ENCODE measurements around the gene PCGF6. TPM values are rescaled to one million over a fixed set of nuclear protein-coding genes. Genes with fewer than 3 reads are reported as not detected.
"Not testable (repeated sequence)": the region's sequence is repeated elsewhere in the genome, so short reads cannot be mapped to it uniquely, and the experiment has no call there.

PCGF6 gene
- 5.4 TPM for total RNA-seq
- long read RNA-seq, transcript PCGF6-202 (10 exons, 2,230 nt), result major isoform, 20 of 22 reads
- long read RNA-seq, partial matches to known transcripts, result 1 of 22 reads
- long read RNA-seq, other reads (novel, unspliced or antisense), result 1 of 22 reads

DNA sequence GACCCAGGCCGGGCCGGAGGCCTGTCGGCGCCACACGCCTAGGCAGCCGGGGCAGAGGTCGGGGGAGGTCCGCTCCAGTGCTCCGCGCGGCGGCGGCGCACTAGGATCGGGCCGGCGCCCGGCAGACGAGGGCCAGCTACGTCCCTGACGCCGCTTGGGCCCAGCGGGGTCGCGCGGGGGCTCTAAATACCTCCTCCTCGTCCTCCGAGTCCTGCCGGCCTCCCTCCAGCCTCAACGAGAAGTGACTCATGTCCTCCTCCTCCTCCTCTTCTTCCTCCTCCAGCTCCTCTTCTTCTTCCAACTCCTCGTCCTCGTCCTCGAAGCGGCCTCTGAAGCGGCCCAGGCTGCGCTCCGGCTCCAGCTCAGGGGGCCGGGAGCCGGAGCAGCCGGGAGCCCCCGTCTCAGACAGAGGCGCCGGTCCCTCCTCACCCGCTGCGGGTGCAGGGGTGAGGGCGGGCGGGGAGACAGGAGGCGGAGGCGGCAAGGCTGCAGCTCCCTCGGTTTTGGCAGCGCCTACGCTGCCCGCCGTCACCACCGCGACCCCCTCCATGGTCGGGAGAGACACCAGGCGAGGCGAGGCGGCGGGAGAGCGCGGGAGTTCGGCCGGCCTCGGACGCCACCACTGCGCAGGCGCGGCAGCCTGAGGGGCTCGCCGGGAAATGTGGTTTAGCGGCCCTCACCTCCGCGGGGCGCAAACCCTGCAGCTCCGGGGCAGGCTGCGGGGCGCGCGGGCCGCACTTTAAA is at the start of gene PCGF6:
Gene PCGF6, minus strand, starts transcription at position 624 of the 744 bp plus-strand sequence. Its CDS starts 74 bp downstream, at position 550.
- DNase-seq, result peak; percentile 89
- intact Hi-C loops (cut with DNase I), result no loop called here
- ATAC-seq (ENCODE audit: poor library complexity), result peak; percentile 100

- intact Hi-C loops (cut with DNase I), result no loop called here
- no peak for ATAC-seq (ENCODE audit: poor library complexity)
These were observed 46.4 kb upstream of the PCGF6 start for GRCh38 chr10:103397191-103397825.

DNA sequence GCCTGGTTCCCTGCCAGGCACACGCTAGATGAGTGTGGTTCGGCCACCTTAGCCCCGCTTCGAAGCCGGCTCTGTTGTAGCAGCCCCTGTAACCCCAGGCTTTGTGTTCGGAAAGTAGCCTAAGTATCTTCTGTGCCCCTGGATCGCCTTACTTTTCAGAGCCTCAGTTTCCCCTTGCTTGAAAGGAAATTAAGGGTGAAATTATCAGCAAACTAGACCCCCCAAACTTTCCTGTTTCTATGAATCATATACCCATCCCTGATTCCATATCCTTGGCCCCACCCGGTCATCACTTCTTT is 45.8 kb upstream of the PCGF6 start:
- ATAC-seq (ENCODE audit: poor library complexity) (no peak), DNase-seq (no peak)
- intact Hi-C loops (cut with DNase I), result no loop called here

More at GRCh38 chr10:103397191-103397825, 46.4 kb upstream of the PCGF6 start:
- no peak for DNase-seq

GRCh38 chr10:103396067-103396788 is 45.3 kb upstream of the PCGF6 start, which contains the start of the genes ATP5MK and PDCD11:
Gene ATP5MK, minus strand, starts transcription at chr10:103396475. Its CDS starts 4,018 bp downstream, at chr10:103392457.
Gene PDCD11, plus strand, starts transcription at chr10:103396626. Its CDS starts 1,801 bp downstream, at chr10:103398427.
- DNase-seq (peak; percentile 99), ATAC-seq (ENCODE audit: poor library complexity) (peak; percentile 99)
- intact Hi-C loops (cut with DNase I), result no loop called here

DNA sequence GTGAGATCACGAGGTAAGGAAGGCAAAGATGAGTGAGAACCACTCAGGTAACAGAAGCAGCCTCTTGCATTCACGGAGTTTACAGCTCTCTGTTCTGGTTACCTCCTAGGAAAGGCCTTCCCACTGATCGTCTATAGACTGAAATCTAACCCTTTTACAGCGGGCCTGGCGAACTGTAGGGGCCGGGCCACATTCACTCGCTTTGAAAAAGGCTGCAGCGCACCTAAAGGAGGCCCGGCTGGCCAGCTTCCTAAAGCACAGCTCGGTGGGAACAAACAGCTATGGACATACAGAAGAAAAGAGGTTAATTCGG is 44.8 kb upstream of the PCGF6 start:
- DNase-seq (no peak), ATAC-seq (ENCODE audit: poor library complexity) (no peak)
- intact Hi-C loops (cut with DNase I), result no loop called here

DNA sequence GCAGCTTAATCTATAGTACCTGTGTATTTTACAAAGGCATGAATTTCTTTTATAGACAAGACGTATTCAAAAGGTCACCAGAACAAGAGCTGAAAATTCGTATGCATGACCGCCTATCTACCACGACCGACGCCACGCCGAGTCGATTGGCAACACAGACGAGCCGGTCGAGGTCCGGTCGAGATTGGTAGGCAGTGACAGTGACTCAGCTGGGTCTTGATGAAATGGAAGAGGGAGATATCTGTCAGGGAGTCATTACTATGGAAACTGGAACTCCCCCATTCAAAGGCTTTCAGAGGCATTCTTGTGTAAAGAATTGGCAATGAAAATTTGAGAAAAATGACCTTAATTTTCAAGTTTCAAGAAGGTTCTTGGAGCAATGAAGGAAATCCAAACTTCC is 43.2 kb upstream of the PCGF6 start:
- DNase-seq, result no peak
- intact Hi-C loops (cut with DNase I), result no loop called here
- ATAC-seq (ENCODE audit: poor library complexity), result no peak

DNA sequence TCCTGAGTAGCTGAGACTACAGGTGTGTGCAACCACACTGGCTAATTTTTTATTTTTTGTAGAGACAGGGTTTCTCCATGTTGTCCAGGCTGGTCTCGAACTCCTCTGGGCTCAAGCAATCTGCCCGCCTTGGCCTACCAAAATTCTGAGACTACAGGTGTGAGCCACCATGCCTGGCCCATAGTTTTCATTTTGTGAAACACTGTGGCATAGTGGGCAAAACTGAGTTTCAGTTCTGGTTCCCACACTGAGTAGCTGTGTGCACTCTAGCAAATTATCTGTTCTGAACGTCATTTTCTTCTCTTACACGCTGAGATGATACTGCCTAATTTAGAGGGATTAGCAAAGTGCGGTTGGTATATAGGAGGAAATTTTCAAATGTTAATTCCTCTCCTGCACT is 31.8 kb upstream of the PCGF6 start:
- no peak for ATAC-seq (ENCODE audit: poor library complexity)
- no peak for DNase-seq
- intact Hi-C loops (cut with DNase I), result no loop called here

GRCh38 chr10:103374263-103374662 is 23.3 kb upstream of the PCGF6 start:
- intact Hi-C loops (cut with DNase I), result no loop called here
- DNase-seq, result no peak
- ATAC-seq (ENCODE audit: poor library complexity), result no peak

DNA sequence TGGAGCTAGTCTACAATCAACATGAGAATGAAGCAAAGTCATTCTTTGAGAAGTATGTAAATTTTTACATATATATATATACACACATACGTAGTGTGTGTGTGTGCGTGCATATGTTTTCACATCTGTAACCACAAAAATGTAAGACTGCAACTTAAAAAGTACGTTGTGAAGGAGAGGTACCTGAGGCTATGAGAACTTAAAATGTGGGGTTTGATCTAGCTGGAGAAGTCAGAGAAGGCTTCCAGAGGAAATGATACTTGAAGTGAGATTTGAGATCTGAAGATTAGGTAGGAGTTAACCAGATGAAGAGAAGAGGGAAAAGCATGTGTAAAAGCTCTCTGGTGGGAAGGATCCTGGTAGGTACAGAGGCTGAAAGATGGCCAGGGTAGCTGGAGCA is 22.6 kb upstream of the PCGF6 start:
- intact Hi-C loops (cut with DNase I), result no loop called here
- ATAC-seq (ENCODE audit: poor library complexity) (no peak), DNase-seq (no peak)

DNA sequence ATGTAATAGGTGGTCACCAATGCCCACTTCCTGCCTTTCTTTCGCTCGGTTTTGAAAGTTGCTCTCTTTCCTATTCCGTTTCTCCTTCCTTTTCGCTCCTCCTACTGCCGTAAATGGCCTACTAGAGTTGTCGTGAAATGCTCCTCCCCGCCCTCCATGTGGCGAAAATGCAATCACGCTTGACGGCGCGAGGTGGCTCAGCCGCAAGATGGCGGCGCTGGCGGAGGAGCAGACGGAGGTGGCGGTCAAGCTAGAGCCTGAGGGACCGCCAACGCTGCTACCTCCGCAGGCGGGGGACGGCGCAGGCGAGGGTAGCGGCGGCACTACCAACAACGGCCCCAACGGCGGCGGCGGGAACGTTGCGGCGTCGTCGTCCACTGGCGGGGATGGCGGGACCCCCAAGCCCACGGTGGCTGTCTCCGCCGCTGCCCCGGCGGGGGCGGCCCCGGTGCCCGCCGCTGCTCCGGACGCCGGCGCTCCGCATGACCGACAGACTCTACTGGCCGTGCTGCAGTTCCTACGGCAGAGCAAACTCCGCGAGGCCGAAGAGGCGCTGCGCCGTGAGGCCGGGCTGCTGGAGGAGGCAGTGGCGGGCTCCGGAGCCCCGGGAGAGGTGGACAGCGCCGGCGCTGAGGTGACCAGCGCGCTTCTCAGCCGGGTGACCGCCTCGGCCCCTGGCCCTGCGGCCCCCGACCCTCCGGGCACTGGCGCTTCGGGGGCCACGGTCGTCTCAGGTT is 17.0 kb upstream of the PCGF6 start, which contains the start of gene TAF5:
Gene TAF5, plus strand, starts transcription at position 195 of the 737 bp plus-strand sequence. Its CDS starts 14 bp downstream, at position 209.
- intact Hi-C loops (cut with DNase I), result no loop called here
- peak; percentile 93 for DNase-seq
- ATAC-seq (ENCODE audit: poor library complexity), result peak; percentile 93

- ATAC-seq (ENCODE audit: poor library complexity), result no peak
- intact Hi-C loops (cut with DNase I), result no loop called here
- DNase-seq, result no peak
These were observed 16.4 kb upstream of the PCGF6 start for GRCh38 chr10:103367379-103367781.

GRCh38 chr10:103360791-103361190 is 9.9 kb upstream of the PCGF6 start:
- intact Hi-C loops (cut with DNase I); DNase-seq; ATAC-seq (ENCODE audit: poor library complexity): not testable (repeated sequence)

- DNase-seq; ATAC-seq (ENCODE audit: poor library complexity); intact Hi-C loops (cut with DNase I): not testable (repeated sequence)
These were observed 8.6 kb upstream of the PCGF6 start for GRCh38 chr10:103359493-103359892.

GRCh38 chr10:103355906-103356599 is 5.1 kb upstream of the PCGF6 start:
- intact Hi-C loops (cut with DNase I), result no loop called here
- no peak for ATAC-seq (ENCODE audit: poor library complexity)
- no peak for DNase-seq

DNA sequence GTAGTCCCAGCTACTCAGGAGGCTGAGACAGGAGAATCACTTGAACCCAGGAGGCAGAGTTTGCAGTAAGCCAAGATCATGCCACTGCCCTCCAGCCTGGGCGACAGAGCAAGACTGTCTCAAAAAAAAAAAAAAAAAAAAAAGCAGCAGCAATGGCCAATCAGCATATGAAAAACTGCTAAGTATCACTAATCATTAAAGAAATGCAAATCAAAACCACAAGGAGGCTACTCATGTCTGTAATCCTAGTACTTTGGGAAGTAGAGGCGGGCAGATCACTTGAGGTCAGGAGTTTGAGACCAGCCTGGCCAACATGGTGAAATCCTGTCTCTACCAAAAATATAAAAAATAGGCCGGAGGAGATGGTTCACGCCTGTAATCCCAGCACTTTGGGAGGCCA is 3.6 kb upstream of the PCGF6 start:
- ATAC-seq (ENCODE audit: poor library complexity); intact Hi-C loops (cut with DNase I); DNase-seq: not testable (repeated sequence)

- intact Hi-C loops (cut with DNase I), result no loop called here
- no peak for DNase-seq
- no peak for ATAC-seq (ENCODE audit: poor library complexity)
These were observed 2.3 kb upstream of the PCGF6 start for GRCh38 chr10:103353281-103353680.

DNA sequence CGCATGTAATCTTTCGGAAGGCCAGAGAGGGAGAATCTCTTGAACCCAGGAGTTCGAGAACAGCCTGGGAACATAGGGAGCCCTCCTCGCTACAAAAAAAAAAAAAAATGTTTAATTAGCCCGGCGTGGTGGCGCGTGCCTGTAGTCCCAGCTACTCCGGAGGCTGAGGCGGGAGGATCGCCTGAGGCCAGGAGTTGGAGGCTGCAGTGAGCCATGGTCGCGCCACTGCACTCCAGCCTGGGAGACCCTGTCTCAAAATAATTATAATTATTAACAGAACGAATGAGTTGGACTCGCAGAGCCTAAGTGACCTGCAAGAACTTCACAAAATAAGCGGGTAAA is 794 bp downstream of the PCGF6 start:
- intact Hi-C loops (cut with DNase I), result no loop called here
- ATAC-seq (ENCODE audit: poor library complexity), result no peak
- DNase-seq, result no peak

- no peak for ATAC-seq (ENCODE audit: poor library complexity)
- intact Hi-C loops (cut with DNase I), result no loop called here
- DNase-seq, result no peak
These were observed 14.6 kb downstream of the PCGF6 start for GRCh38 chr10:103336370-103336769.
